ENCODE measurements around the gene ASB18. TPM values are rescaled to one million over a fixed set of nuclear protein-coding genes. Genes with fewer than 3 reads are reported as not detected.

ASB18 gene
- total RNA-seq, 1 experiment from 2014 or later: not detected

- Mint-ChIP-seq H3K4me1 (ENCODE audit: insufficient read depth, unreplicated experiment) (peaks cover 15% of the 10 kb centered on the region), H3K36me3 (ENCODE audit: insufficient read depth, unreplicated experiment) (no peaks in the 10 kb centered on the region), H3K27me3 (ENCODE audit: insufficient read depth, unreplicated experiment) (peaks cover 20% of the 10 kb centered on the region), H3K9me3 (ENCODE audit: unreplicated experiment) (no peaks in the 10 kb centered on the region), H3K4me3 (ENCODE audit: unreplicated experiment) (no peak overlapping the region), H3K27ac (ENCODE audit: low read depth, unreplicated experiment) (no peak overlapping the region)
- intact Hi-C loops (cut with micrococcal nuclease): no loop called here
- BruUV-seq (replicated peaks): no TSS peak
- DNase-seq (ENCODE audit: unreplicated experiment): no peak
- CTCF ChIA-PET: interaction anchor here (0.6 to 5.3 kb wide), 4 partner anchors 24 to 411 kb away, joined by 3 to 52 read pairs (median 3); no protein-coding TSS in a partner anchor
- POLR2A ChIA-PET: no interaction called here
- no peak for TF ChIP-seq CTCF (IDR thresholded peaks at IDR 0.05; ENCODE audit: unreplicated experiment)
Observed at GRCh38 chr2:236176951-236177350, 87.3 kb downstream of the ASB18 start.

- Mint-ChIP-seq H3K9me3 (ENCODE audit: unreplicated experiment) (no peaks in the 10 kb centered on the region), H3K27ac (ENCODE audit: low read depth, unreplicated experiment) (no peak overlapping the region), H3K36me3 (ENCODE audit: insufficient read depth, unreplicated experiment) (no peaks in the 10 kb centered on the region), H3K27me3 (ENCODE audit: insufficient read depth, unreplicated experiment) (peaks cover 26% of the 10 kb centered on the region), H3K4me3 (ENCODE audit: unreplicated experiment) (no peak overlapping the region), H3K4me1 (ENCODE audit: insufficient read depth, unreplicated experiment) (peaks cover 18% of the 10 kb centered on the region)
- CTCF ChIA-PET: interaction anchor here (0.6 to 1.8 kb wide), 7 partner anchors 8 to 397 kb away, joined by 3 to 5 read pairs (median 3); no protein-coding TSS in a partner anchor
- BruUV-seq (replicated peaks): no TSS peak
- DNase-seq (ENCODE audit: unreplicated experiment): peak; percentile 51
- intact Hi-C loops (cut with micrococcal nuclease): no loop called here
- POLR2A ChIA-PET: no interaction called here
- peak; percentile 56 for TF ChIP-seq CTCF (IDR thresholded peaks at IDR 0.05; ENCODE audit: unreplicated experiment)
Observed at GRCh38 chr2:236176417-236176816, 87.8 kb downstream of the ASB18 start.

- Mint-ChIP-seq H3K27ac (ENCODE audit: low read depth, unreplicated experiment) (no peak overlapping the region), H3K9me3 (ENCODE audit: unreplicated experiment) (no peaks in the 10 kb centered on the region), H3K36me3 (ENCODE audit: insufficient read depth, unreplicated experiment) (no peaks in the 10 kb centered on the region), H3K4me1 (ENCODE audit: insufficient read depth, unreplicated experiment) (peaks cover 16% of the 10 kb centered on the region), H3K4me3 (ENCODE audit: unreplicated experiment) (no peak overlapping the region), H3K27me3 (ENCODE audit: insufficient read depth, unreplicated experiment) (peaks cover 33% of the 10 kb centered on the region)
- no peak for DNase-seq (ENCODE audit: unreplicated experiment)
- intact Hi-C loops (cut with micrococcal nuclease): no loop called here
- ChIA-PET CTCF (interaction anchor here (0.6 to 1.8 kb wide), 7 partner anchors 9 to 396 kb away, joined by 3 to 5 read pairs (median 3); no protein-coding TSS in a partner anchor), POLR2A (no interaction called here)
- BruUV-seq (replicated peaks): no TSS peak
- TF ChIP-seq CTCF (IDR thresholded peaks at IDR 0.05; ENCODE audit: unreplicated experiment): no peak
Observed at GRCh38 chr2:236175548-236176150, 88.6 kb downstream of the ASB18 start.

- no TSS peak for BruUV-seq (replicated peaks)
- ChIA-PET POLR2A (no interaction called here), CTCF (interaction anchor here (0.6 to 1.1 kb wide), 3 partner anchors 29 to 402 kb away, joined by 3 to 5 read pairs (median 4); no protein-coding TSS in a partner anchor)
- TF ChIP-seq CTCF (IDR thresholded peaks at IDR 0.05; ENCODE audit: unreplicated experiment): no peak
- peaks cover 5% of the 10 kb centered on the region for H3K4me1 Mint-ChIP-seq (ENCODE audit: insufficient read depth, unreplicated experiment)
- no peak for DNase-seq (ENCODE audit: unreplicated experiment)
- no peak overlapping the region for H3K27ac Mint-ChIP-seq (ENCODE audit: low read depth, unreplicated experiment)
- H3K36me3 Mint-ChIP-seq (ENCODE audit: insufficient read depth, unreplicated experiment): no peaks in the 10 kb centered on the region
- intact Hi-C loops (cut with micrococcal nuclease): no loop called here
- peaks cover 50% of the 10 kb centered on the region for H3K27me3 Mint-ChIP-seq (ENCODE audit: insufficient read depth, unreplicated experiment)
- no peak overlapping the region for H3K4me3 Mint-ChIP-seq (ENCODE audit: unreplicated experiment)
- no peaks in the 10 kb centered on the region for H3K9me3 Mint-ChIP-seq (ENCODE audit: unreplicated experiment)
Observed at GRCh38 chr2:236173729-236174607, 90.2 kb downstream of the ASB18 start.

Measured in MCF 10A (cell line).